ENCODE results near the gene E2F3.

Gene E2F3

DNA sequence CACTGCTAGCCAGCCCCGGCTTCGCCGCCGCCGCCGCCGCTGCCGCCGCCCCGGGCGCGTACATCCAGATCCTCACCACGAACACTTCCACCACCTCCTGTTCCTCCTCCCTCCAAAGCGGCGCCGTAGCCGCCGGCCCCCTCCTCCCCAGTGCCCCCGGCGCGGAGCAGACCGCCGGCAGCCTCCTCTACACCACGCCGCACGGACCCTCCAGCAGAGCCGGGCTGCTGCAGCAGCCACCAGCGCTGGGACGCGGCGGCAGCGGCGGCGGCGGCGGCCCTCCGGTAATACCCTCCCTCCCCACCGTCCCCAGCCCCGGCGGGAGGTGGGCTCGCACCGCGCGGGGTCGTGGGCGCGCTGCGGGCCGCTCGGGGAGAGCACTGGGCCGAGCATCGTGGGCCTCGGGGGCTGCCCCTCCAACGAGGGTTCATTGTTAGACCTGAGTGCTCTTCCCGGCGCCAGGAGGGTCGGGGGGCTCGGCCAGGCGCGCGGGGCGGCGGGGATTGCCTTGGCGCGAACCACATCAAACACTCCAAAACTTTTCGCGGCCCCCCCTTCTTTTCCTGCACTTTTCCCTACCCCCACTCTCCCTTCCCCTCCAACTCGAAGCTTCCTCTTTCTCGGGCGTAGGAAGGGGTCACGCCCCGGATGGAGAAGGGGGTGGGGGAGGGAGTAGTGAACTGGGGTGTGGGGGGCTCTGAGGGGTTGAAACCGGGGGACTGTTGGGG is 827 bp downstream of the E2F3 start:
- DNase-seq = peak; percentile 64

DNA sequence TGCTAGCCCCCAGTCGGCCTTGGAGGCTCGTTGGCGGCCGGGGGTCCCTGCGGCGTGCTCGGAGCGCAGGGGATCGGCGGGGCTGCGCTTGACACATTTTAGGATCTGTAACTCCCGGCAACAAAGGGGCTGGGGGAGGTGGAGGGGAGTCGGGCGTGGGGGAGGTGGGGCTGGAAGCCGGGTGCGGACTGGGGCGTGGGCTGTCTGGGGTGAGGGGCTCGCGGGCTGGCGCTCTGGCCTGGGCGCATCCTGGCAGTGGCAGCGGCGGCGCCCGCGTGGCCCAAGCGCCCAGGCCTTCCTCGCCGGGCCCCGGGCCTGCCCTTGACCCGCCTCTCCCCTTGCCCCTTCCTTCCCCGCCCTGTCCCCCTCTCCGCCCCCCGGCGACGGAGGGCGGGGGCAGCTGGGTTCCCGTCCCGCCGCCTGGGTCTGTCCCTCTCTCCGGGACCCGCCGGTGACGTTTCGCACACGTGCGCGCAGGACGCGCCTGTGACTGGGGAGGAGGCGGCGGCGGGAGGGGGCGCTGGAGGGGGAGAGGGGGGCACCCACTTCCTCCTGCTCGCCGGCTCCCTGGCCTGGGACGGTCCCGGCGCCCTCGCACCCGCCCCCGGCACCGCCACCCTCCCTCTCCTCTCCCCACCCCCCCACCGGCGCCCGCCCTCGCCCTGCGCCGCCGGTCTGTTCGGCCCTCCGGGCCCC is 1.5 kb downstream of the E2F3 start:
- DNase-seq = peak; percentile 91

DNA sequence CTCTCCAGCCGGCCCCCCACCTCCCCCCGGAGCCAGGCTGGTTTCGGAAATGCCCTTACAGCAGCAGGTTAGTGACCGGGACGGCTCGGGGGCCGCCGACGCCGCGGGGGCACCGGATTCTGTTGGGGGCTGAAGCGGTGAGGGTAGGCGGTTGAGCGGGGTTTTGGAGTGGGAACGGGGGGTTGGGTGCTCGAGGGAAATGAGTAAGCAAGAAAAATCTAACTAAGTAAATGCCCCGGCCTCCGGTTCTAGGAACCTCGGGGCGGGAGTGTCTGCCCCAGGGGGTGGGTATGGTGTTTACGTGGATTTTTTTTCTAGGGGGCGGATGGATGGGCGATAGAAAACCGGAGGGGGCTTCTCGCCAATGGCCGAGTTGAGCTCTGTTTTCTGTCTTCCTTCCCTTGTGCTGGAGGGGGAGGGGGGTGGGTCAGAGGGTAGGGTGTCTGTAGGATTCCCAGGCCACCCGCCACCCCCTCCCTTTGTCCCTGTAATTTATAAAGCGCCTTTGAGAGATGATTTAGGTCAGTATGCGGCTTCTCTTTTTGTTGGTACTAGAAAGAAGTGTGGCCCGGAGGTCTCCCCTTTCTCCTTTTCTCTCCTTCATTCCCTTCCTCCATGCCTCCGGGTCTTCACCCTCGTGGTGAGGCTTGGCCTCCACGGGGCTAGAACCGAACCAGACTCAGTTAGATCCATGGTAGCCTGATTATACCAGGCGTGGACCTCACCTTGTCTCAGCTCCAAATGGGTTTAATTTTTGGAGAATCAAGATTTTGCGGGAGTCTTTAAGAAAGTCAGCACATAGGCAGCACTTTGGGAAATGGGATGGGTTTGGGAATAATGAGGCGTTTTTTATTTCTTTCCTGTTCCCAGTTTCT is 2.3 kb downstream of the E2F3 start:
- DNase-seq = peak; percentile 84

DNA sequence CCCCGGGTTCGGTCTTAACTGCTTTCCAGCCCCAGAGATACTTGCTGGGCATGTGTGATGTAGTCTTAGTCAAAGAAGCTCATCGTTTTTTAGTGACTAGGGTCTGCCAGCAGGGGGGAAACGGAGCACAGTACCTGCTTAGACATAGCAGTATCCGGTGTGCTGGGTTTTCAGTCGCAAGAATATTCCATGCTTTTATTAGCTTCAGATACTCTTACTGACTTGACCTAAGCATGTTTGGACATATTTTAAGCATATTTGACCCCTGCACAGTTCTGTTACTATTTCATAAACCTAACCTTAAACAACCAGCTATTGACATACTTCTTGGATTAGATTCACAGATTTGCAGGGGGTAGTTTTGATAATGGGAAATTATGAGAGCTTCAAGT is 3.0 kb downstream of the E2F3 start:
- peak; percentile 71 for DNase-seq

DNA sequence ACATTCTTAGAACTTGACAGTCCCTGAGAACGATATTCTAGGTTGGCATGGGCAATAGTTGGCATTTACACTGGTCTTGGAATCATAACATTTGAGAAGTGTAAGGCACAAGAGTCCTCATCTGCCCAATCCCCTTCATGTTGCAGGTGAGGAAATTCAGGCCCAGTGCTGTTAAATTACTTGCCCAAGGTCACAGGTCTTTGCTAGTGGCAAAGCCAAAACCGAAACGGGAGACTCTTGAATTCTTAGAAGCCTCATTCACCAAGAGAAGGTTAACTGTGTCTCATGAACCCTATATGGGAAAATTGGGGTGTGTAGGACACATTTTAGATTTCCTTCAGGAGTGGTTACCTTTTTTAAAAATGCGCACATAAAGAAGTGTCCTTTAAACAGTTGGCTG is 7.2 kb downstream of the E2F3 start:
- no peak for DNase-seq

DNA sequence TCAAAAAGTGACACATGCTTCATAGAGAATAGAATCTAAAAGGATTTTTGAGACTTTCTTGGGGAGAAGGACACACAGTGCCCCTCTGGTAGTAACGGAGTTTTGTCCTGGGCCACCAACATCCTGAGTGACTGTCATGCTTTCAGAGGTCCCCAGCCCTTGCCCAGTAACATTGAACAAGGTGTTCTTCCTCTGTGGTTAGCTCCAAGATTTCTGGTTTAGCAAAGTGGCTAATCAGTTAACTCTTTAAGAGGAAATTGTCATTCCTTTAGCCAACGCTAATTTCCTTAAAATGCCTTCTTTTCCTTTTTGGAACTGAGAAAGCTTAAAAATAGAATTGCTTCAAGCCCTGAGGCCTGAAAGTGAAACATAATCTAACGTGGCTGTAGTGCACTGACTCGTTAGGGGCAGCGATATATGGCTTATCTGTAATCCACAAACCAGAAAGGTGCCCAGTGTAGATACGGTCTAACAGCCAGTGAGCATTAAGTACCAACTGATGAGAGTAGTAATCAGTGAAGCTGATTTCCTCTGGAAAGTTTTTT is 7.8 kb downstream of the E2F3 start:
- no peak for DNase-seq

DNA sequence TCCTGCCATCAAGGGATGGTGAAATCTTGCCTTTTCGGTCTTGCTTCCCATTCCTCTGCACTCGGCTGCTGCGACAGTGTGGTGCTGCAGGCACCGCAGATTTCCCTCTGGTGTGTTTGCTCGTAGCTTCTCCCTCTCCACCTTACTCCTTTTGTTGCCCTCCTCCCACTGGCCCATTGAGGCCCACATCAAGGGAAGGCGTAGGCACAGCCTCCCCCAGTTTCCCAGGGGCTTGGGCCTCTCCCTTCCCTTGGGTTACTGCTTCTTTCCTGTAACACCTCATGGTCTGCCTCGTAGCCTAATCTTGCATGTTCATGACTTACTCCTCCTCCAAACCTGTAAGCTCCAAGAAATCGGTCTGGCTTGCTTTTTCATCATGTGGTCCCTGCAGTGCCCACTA is 9.9 kb downstream of the E2F3 start:
- no peak for DNase-seq

DNA sequence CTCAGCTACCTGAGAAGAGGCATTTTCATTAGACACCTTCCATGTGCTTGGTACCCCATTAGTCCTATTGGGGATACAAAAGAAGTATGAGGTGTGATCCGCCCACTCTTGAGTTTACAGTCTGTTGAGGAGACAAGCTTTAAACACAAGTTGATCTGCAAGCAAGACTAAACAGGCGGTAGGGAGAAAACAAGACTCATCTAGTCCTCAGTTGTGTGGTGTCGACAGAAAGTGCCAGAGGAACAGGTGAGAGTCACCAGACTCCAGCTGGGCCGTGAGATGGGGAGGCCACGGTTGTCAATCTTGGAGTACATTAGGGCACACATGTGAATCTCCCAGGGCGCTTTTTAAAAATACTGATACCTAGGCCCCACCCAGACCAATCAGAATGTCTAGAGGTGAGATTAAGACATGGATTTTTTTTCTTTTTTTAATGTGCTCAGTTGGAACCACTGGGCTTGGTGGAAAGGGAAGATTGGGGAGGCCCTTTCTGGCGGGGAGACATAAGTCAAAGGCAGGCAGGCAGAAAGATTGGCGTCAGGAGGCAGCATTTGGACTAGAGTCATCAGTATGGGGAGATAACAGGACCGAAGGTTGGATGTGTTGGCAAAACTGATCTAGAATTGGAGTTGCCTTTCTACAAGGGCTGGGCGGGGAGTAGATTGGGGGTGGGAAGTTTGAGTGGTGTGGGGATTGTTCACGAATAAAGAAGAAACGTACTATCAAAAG is 10.4 kb downstream of the E2F3 start:
- no peak for DNase-seq

DNA sequence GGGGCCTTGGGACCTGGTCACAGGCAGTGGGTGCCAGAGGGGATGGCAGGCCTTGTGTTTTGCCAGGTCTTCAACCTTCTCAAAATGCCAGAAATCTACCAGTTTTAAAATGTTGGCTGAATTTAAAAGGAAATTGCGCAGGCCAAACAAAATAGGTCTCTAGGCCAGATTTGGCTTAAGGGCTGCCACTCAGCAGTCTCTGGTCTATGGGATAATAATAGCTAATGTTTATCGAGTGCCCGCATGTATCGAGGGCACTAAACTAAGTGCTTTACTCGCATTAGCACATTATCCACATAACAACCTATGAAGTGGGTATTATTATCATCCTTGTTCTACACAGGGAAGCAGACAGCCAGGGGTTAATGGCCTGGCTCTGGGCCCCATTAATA is 11.0 kb downstream of the E2F3 start:
- DNase-seq = no peak

DNA sequence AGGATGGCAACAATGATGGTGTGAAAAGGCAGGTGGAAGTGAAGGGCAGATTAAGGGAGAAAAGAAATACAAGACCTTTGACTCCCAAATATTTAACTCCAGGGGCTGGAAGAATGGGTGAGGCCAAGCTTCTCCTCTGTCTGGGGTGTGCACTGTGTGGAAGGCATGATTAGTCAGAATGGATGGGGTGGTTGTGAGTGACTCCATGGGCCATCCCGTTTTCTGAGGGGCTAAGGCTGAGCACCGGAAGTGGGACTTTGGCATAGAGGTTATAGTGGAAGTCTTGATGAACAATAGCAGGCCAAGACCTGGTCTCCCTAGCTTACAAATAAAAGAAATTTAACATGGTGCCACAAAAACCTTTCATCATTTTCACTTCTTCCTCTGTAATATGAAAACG is 12.1 kb downstream of the E2F3 start:
- no peak for DNase-seq

DNA sequence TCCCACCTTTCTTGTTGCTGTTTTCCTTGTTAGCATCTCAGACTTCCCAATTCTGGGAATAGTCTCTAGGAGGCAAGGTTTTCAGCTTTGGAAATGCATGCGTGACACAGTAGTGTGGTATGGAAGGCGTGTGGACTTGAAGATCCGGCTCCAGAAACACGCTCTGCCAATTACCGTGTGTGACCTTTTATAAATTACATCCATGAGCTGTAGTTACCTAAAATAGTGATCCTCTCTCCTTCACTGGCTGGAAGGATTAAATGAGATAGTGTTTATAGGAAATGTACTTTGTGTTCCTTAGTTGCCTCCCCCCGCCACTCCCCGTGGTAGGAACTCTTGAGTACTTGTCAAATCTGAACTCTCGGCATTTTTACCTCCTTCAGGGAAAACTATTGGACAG is 13.0 kb downstream of the E2F3 start:
- DNase-seq = no peak

DNA sequence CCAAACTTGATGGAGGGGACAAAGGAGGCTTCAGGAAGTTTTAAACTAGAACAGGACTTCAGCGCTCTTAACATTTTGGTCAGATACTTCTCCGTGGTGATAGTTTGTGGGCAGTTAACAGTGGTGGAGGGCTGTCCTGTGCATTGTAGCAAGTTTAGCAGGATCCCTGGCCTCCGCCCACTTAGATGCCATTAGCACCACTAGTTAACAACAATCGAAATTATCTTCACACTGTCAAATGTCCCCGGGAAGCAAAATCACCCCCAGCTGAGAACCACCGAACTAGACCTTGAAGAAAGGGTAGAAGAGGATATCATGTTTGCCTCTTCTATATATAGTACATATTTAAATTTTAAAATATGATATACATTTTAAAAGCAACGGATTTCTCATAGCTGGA is 13.6 kb downstream of the E2F3 start:
- DNase-seq = no peak

DNA sequence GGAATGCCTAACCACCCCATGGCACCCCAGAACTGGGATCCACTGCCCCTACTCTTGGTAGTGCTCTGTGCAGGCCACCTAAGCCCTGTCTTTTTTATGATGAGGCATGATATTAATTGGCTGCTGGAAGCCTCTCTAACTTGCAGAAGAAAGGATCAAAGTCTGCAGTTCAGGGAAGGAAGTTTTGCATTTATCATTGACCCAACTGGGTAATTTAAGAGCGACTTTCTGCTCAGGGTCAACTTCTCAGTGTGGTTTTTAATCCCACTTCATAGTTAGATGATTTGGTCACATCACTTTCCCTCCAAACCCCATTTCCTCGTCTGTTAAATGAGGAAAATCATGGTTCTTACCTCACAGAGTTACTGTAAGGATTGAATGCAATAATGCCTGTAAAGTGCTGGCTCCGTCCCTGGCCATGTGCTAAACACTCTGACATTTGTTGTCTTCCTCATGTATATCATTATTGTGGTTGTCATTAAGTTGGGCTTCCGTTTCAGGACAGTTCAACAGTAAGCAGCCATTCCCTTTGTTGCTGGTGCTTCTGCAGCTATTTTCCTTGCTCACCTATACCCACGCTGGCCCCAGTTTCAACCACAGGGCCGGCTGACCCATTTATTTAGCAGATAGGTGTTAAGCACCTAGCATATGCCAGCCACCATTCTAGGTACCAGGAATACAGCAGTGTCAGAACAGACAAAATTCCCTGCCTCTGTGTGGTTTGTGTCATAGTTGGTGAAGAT is 14.2 kb downstream of the E2F3 start:
- no peak for DNase-seq

DNA sequence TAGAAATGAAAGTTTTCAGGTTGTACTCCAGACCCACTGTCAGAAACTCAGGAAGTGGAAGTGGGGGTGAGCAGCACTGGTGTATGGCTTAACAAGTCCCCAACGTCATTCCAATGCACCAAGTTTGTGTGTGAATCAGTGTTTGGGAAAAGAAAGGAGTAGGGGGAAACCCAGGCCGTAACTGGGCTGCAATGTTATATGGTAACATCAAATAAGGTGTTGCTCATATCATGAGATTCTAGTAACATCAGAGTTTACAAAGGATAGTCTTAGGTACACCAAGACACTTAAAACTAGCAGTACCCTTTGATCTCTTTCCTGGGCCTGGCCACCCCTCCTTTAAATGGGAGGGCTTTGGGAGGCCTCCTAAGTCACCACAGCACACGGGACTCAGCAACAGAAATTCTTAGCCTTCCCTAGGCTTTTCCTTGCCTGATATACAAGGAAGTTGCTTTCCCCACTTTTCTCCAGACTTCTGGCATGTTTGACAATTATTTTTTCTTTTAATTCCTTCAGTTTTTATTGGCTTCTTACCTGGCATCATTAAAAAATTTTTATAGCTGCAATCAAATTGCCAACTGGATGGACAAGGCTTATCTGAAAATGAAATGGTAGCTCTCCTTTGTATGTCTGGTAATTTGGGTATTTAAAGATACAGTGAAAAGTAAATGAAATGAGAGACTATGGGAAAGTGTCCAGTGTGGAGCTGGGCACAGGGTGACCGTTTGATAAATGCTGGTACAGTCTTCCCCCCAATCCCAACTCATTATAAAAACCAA is 15.1 kb downstream of the E2F3 start:
- no peak for DNase-seq

DNA sequence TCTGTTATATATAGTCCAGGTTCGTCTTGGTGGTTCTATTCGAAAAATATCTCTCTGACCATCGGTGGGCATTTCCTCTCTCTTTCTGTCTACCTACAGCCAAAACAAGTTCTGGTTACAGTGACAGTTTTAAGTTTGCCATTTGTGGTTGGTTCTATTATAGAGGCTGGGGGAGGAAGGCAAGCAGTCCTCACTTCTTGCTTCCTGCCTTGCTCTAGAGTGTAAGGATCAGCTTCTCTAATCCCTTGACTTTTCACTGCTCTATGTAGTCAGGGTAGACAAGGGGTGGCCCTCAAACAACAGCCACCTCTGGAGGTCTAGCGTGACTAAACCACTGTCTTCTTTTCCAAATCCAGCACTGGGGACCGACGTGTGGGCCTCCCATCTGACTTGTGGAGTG is 16.1 kb downstream of the E2F3 start:
- DNase-seq = no peak

DNA sequence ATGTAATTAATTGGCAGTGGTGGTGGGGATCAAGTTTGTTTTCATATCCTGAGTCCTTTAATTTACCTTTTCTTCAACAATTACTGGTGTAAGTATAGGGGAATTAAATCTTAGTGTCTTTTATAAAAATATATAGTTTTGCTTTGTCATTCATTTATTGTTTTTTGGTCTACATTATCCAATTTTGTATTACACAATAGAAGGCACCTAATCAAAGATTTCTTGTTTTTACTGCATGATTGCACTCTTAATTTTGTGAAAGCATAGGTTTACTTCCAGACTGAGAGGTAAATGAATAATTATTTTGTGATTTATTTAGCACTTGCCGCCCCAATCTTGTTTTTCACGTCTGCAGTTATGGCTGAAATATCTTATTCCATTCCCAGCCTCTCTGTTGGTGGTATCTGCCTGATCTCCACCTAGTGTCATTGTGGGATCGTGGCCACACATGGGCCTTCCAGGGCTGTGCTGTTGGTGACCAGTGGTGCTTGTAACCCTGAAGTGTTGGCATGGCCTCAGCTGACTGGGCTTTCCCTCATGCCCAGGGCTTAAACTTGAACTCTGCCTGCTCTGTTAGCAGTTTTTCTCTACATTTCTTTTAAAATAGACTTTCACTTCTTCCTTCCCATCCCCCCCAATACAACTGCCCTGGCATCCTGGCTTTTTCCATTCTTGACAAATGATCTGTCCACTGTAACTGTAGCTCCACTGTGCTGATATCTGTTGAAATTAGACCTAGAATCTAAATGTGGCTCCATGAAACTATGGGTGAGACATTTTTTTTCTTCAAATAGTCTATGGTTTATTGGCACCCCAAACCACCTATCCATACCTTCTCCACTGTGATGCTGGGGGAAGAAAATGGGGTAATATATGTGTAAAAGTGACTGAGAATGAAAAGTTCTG is 24.8 kb downstream of the E2F3 start:
- DNase-seq = no peak

DNA sequence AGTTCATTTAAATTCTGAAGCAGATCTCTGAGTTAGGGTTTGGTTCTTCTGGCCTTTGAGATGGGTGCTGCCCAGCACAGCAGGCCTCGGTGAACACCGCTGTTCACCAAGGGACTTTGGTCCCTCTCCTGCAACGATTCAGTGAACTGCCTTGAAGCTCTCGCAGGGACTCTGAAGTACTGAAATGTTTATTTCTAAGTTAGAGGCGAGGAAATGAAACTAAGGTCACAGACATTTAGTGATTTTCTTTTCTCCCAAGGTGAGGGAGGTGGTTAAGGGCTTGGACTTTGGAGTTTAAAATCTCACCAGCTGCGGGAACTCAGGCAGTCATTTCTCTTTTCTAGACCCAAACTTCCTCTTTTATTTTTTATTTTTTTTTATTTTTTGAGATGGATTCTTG is 26.2 kb downstream of the E2F3 start:
- no peak for DNase-seq

DNA sequence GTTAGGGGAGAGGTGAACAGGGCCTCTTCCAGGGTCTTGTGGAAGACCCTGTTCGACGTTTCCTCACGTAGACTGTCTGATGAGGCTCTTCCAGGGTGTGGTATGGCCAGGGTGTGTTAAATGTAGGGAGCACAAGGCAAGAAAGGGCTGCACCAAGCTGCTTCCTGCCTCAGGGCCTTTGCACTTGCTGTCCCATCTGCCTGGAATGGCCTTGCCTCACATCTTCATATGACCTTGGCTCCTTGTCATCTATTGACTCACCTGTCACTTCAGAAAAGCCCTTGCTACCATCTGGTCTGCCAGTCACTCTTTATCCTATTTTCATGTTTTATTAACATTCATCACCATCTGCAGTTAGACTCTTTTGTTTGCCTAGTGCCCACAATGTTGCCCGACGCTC is 31.0 kb downstream of the E2F3 start:
- DNase-seq = no peak

DNA sequence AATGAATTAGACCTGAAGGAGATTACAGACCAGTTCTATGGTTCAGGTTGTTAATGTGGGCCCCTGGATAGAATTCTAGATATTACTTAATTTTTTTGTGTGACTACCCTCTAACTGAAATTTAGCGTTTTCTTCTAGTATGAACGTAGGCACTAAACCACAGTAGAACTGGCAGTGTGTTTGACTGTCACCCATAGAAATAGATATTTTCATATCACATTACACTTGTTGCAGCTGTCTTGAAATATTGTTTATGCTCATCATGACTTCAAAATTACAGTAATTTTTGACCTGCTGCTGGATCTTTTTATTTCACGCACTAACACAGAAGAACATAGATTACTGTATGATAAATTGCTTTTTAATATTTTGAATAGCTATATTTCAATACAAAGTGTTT is 31.6 kb downstream of the E2F3 start:
- no peak for DNase-seq

DNA sequence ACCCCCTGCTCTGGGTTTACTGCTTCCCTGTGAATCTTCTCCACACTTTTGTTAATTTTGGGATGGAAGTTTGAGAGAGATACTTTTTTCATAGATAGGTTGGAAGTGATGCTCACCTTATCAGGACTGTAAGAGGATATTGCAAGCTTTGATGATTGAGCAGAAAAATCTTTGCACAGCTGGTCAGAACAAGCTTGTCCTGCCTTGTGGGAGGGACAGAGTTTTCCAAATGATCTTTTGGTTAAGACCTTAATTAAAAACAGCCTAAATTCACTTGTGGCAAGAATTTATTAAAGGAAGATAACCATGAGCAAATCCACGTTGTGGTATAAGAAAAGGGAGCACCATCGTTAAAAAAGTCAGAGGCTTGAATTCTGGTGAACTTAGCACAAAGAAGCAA is 32.2 kb downstream of the E2F3 start:
- no peak for DNase-seq
